PC-3 (cell line): Measurements from ENCODE around the gene CLEC16A. TPM values are rescaled to one million over a fixed set of nuclear protein-coding genes. Genes with fewer than 3 reads are reported as not detected.

ENCODE experiments used
- ATAC-seq: fragments of 200-7000 bp; cut with Tn5 transposase; 2 replicates; pipeline ENCODE4 v1.9.1; 2020; ENCODE audit warnings: mild to moderate bottlenecking, moderate library complexity
- BruUV-seq: library from RNA; stranded (reverse); fragments of 400-500 nt; replicated peaks from 2 replicates; lab custom pipeline; 2021; lab: Mats Ljungman, UMichigan
- CTCF ChIA-PET: fragments of 300-600 bp; sonication (Branson Sonifier 250); formaldehyde crosslinking; loops from one replicate; lab custom pipeline; 2022; ENCODE audit warnings: antibody characterized with exemption; lab: Charles Lee
- POLR2A ChIA-PET: fragments of 300-600 bp; sonication (Branson Sonifier 250); formaldehyde crosslinking; loops from one replicate; lab custom pipeline; 2022; ENCODE audit warnings: antibody characterized with exemption; ENCODE audit not compliant: unreplicated experiment; lab: Charles Lee
- DNase-seq: peaks from one replicate; pipeline ENCODE4 v3.0.0-alpha.2; 2015
- H2AFZ ChIP-seq: fragments of 300-600 bp; sonication (generic); 2 replicates; pipeline ENCODE4 v1.6.0; 2016; ENCODE audit warnings: antibody characterized with exemption, low read length
- H3F3A ChIP-seq: fragments of 300-600 bp; sonication (generic); one replicate; pipeline ENCODE4 v1.6.0; 2017; ENCODE audit warnings: antibody characterized with exemption, low read length, control low read depth, mild to moderate bottlenecking; ENCODE audit not compliant: unreplicated experiment
- H3K27ac ChIP-seq: fragments of 300-600 bp; sonication (generic); 2 replicates; pipeline ENCODE4 v1.5.1; 2016; ENCODE audit warnings: mild to moderate bottlenecking, low read length
- H3K27me3 ChIP-seq: fragments of 300-600 bp; sonication (generic); 2 replicates; pipeline ENCODE4 v1.6.1; 2016; ENCODE audit warnings: low read length, mixed read lengths
- H3K36me3 ChIP-seq: fragments of 300-600 bp; sonication (generic); 2 replicates; pipeline ENCODE4 v1.6.1; 2016; ENCODE audit warnings: low read depth, mixed run types, low read length, mixed read lengths
- H3K4me1 ChIP-seq: fragments of 300-600 bp; sonication (generic); 2 replicates; pipeline ENCODE4 v1.5.1; 2016; ENCODE audit warnings: low read length; ENCODE audit not compliant: insufficient read depth
- H3K4me2 ChIP-seq: fragments of 300-600 bp; sonication (generic); 2 replicates; pipeline ENCODE4 v1.6.0; 2016; ENCODE audit warnings: low read length
- H3K4me3 ChIP-seq: fragments of 300-600 bp; sonication (generic); 2 replicates; pipeline ENCODE4 v1.5.1; 2016; ENCODE audit warnings: mild to moderate bottlenecking, low read length, mixed read lengths
- H3K79me2 ChIP-seq: fragments of 300-600 bp; sonication (generic); 2 replicates; pipeline ENCODE4 v1.6.1; 2017; ENCODE audit warnings: low read length, mixed read lengths
- H3K9ac ChIP-seq: fragments of 300-600 bp; sonication (generic); 2 replicates; pipeline ENCODE4 v1.6.0; 2016; ENCODE audit warnings: mild to moderate bottlenecking, low read length
- H3K9me2 ChIP-seq: fragments of 300-600 bp; sonication (generic); replicated peaks from 2 replicates; pipeline ENCODE4 v1.6.1; 2016; ENCODE audit warnings: mixed run types, low read length, mixed read lengths
- H3K9me3 ChIP-seq: fragments of 300-600 bp; sonication (generic); 2 replicates; pipeline ENCODE4 v1.6.1; 2016; ENCODE audit warnings: low read length, mixed read lengths
- H4K20me1 ChIP-seq: fragments of 300-600 bp; sonication (generic); 2 replicates; pipeline ENCODE4 v1.6.1; 2016; ENCODE audit warnings: low read length, mixed read lengths
- CTCF ChIP-seq: fragments of 300-600 bp; sonication (generic); conservative IDR thresholded peaks from 2 replicates; pipeline ENCODE4 v1.5.1; 2017; ENCODE audit warnings: antibody characterized with exemption, low read depth, mild to moderate bottlenecking, low read length
- EZH2 ChIP-seq: fragments of 300-600 bp; sonication (generic); IDR thresholded peaks from one replicate; pipeline ENCODE4 v1.6.1; 2017; ENCODE audit warnings: antibody characterized with exemption, mild to moderate bottlenecking, low read length; ENCODE audit not compliant: unreplicated experiment
- EZH2phosphoT487 ChIP-seq: fragments of 300-600 bp; sonication (generic); IDR thresholded peaks from 2 replicates; pipeline ENCODE4 v1.6.1; 2018; ENCODE audit warnings: mild to moderate bottlenecking, antibody characterized with exemption, low read length, borderline replicate concordance
- intact Hi-C: fragments of 100-400 bp; cut with micrococcal nuclease; formaldehyde crosslinking; loops from 2 replicates; pipeline ENCODE4 v1.9.0; 2023
- total RNA-seq: library from RNA; depleted of rRNA; stranded (reverse); fragments of >200 nt; gene quantifications from 2 replicates; pipeline ENCODE4 v1.2.3, GENCODE V29; 2014

CLEC16A gene
- total RNA-seq, 1 experiment from 2014 or later = 9.5 TPM

DNA sequence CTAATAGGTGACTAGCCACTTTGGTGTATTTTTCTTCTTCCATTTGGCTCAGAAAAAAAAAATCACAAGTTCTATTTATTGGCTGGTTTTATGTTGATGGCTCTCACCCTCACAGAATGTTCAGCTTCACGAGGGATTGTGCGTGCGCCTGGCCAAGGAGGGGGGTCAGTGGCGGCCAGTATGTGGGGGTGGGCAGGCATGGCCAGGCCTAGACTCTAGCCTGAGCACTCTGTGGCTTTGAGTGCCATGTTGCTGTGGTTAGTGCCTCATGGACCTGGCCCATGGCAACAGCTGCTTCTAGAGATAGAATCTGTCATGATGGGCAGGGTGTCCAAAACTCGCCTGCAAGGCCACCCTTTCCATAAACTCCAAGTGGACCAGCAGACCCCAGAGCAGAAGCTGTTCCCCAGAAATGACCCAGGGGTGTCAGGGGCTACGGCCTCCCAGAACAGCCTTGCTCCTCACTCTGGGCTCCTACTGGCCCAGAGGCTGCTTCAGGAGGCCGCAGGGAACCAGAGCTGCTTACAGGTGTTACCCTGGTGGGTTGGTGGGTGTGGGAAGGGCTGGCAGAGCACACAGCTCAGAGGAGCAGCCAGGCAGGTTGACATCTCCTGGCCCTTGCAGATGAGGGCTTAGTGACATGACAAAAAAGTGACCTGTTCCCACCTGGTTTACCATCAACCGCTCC is 186.8 kb downstream of the CLEC16A start:
- Histone ChIP-seq H3K9ac (no peak overlapping the region), H3K27me3 (no peaks in the 10 kb centered on the region), H2AFZ (no peak overlapping the region), H3K4me3 (no peak overlapping the region), H3K79me2 (no peaks in the 10 kb centered on the region), H4K20me1 (no peaks in the 10 kb centered on the region), H3K9me3 (no peaks in the 10 kb centered on the region), H3K36me3 (no peaks in the 10 kb centered on the region), H3K9me2 (no peaks in the 10 kb centered on the region), H3K27ac (no peak overlapping the region), H3K4me2 (no peak overlapping the region), H3K4me1 (peaks cover 37% of the 10 kb centered on the region), H3F3A (peaks cover 5% of the 10 kb centered on the region)
- ChIA-PET CTCF (no interaction called here), POLR2A (no interaction called here)
- no TSS peak for BruUV-seq
- no peak for TF ChIP-seq EZH2phosphoT487
- TF ChIP-seq EZH2 = no peak
- intact Hi-C loops = loop anchor here (10.0 kb wide), 1 partner anchor 124 kb away; the partner anchor contains the start of gene SOCS1
- DNase-seq (no peak), ATAC-seq (no peak)

DNA sequence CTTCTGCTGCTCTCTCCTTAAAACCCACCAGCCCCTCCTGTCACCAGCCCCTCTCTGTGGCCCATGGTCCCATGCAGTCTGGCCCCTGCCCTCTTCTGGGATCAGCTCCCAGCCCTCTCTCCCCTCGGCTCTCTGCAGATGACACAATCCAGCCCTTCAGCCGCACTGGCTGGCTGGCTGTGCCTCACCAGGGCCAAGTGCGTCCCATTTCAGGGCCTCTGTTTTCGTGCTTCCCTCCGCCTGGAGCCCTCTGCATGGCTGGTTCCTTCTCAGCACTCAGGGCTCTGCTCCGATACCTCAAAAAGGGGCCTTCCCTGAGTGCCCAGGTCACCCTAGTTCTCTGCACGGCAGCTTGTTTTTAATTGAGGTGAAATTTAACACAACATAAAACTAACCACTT is 187.3 kb downstream of the CLEC16A start:
- no peak for ATAC-seq
- intact Hi-C loops = loop anchor here (10.0 kb wide), 1 partner anchor 123 kb away; the partner anchor contains the start of gene SOCS1
- POLR2A ChIA-PET = no interaction called here
- Histone ChIP-seq H3K4me3 (no peak overlapping the region), H4K20me1 (no peaks in the 10 kb centered on the region), H3K27me3 (no peaks in the 10 kb centered on the region), H3K4me1 (peaks cover 43% of the 10 kb centered on the region), H3K9me2 (no peaks in the 10 kb centered on the region), H3K36me3 (no peaks in the 10 kb centered on the region), H3K9me3 (no peaks in the 10 kb centered on the region), H3K27ac (no peak overlapping the region), H3K79me2 (no peaks in the 10 kb centered on the region), H2AFZ (no peak overlapping the region), H3F3A (peaks cover 5% of the 10 kb centered on the region), H3K9ac (no peak overlapping the region), H3K4me2 (no peak overlapping the region)
- BruUV-seq = no TSS peak
- TF ChIP-seq EZH2phosphoT487 = no peak
- no peak for TF ChIP-seq EZH2
- no peak for TF ChIP-seq CTCF
- DNase-seq = no peak
- CTCF ChIA-PET = no interaction called here

- Histone ChIP-seq H4K20me1 (no peaks in the 10 kb centered on the region), H3K4me3 (peak overlapping the region; percentile 38; the same call in 1 of the 2 replicates), H3K27ac (peak overlapping the region; percentile 92), H3K36me3 (no peaks in the 10 kb centered on the region), H3K27me3 (no peaks in the 10 kb centered on the region), H3K9me3 (no peaks in the 10 kb centered on the region), H3K4me1 (peaks cover 57% of the 10 kb centered on the region), H3K4me2 (peak overlapping the region; percentile 77), H3K79me2 (no peaks in the 10 kb centered on the region), H3K9me2 (no peaks in the 10 kb centered on the region), H2AFZ (peak overlapping the region; percentile 39; the same call in 1 of the 2 replicates), H3F3A (peaks cover 5% of the 10 kb centered on the region), H3K9ac (peak overlapping the region; percentile 26; the same call in 1 of the 2 replicates)
- DNase-seq (peak; percentile 91), ATAC-seq (peak; percentile 85)
- TF ChIP-seq CTCF = no peak
- no peak for TF ChIP-seq EZH2
- TF ChIP-seq EZH2phosphoT487 = no peak
- intact Hi-C loops = loop anchor here (10.0 kb wide), 1 partner anchor 121 kb away; the partner anchor contains the start of gene SOCS1
- POLR2A ChIA-PET = interaction anchor here (0.6 kb wide), 2 partner anchors 40 to 123 kb away, joined by 6 to 8 read pairs; partner anchors contain the start of gene SOCS1
- BruUV-seq = no TSS peak
- CTCF ChIA-PET = interaction anchor here (0.7 to 1.1 kb wide), 2 partner anchors 31 to 122 kb away, joined by 3 to 10 read pairs; partner anchors contain the start of gene SOCS1
These were observed 189.1 kb downstream of the CLEC16A start for GRCh38 chr16:11133344-11133943.
